K562 (cell line): Measurements from ENCODE around the gene P3H1. TPM values are rescaled to one million over a fixed set of nuclear protein-coding genes. Genes with fewer than 3 reads are reported as not detected.

Experiments
- ATAC-seq: fragments of 200-7000 bp; cut with Tn5 transposase; 3 replicates; pipeline ENCODE4 v1.9.1; 2020; ENCODE audit warnings: moderate library complexity
- BruUV-seq: library from RNA; stranded (reverse); fragments of 400-500 nt; replicated peaks from 2 replicates; lab custom pipeline; 2021; lab: Mats Ljungman, UMichigan
- CTCF ChIA-PET: fragments of 300-600 bp; formaldehyde crosslinking; extraction: SDS; loops from one replicate; lab custom pipeline; 2021; ENCODE audit warnings: low intra/inter-chr PET ratio; lab: Yijun Ruan, JAX
- POLR2A ChIA-PET: fragments of 300-600, 350-650 bp; sonication (Branson Sonifier 250); formaldehyde crosslinking; extraction: SDS; loops from one replicate; lab custom pipeline; 2021; ENCODE audit warnings: antibody characterized with exemption, inconsistent platforms; lab: Yijun Ruan, JAX
- DNase-seq, 4 experiments: peaks; one replicate each; pipeline versions ENCODE4 v3.0.0 to v3.0.0-alpha.2; 2011 to 2018; ENCODE audit warnings: low spot score in 3 of 4, mixed read lengths in 3 of 4; ENCODE audit errors: extremely low read depth in 1 of 4
- FAIRE-seq: peaks from 2 replicates; lab custom pipeline; 2011; peaks lifted over from hg19 to GRCh38; lab: Jason Lieb, UNC
- H2AFZ ChIP-seq: 2 replicates; pipeline ENCODE4 v1.6.0; 2011; ENCODE audit warnings: low read depth, low read length, control low read depth, inconsistent platforms
- H3K27ac ChIP-seq: fragments of 200-600 bp; 3 replicates; pipeline ENCODE4 v1.8.0; 2011; ENCODE audit warnings: low read depth, mild to moderate bottlenecking, control low read depth, inconsistent platforms, low read length, moderate library complexity, mixed read lengths; ENCODE audit errors: extremely low read depth
- H3K27me3 ChIP-seq, 2 experiments: fragments of 300-600 bp in 1 of 2; 2 replicates in 1 of 2; 3 replicates in 1 of 2; pipeline versions ENCODE4 v1.6.0 to v1.8.0; 2011; ENCODE audit warnings: inconsistent platforms in 2 of 2, low read length in 2 of 2, mild to moderate bottlenecking in 1 of 2, mixed read lengths in 1 of 2, moderate library complexity in 1 of 2; ENCODE audit not compliant: control insufficient read depth in 2 of 2, insufficient read depth in 2 of 2
- H3K36me3 ChIP-seq: fragments of 300-600 bp; 3 replicates; pipeline ENCODE4 v1.8.0; 2011; ENCODE audit warnings: mild to moderate bottlenecking, low read length, inconsistent platforms; ENCODE audit not compliant: control insufficient read depth, insufficient read depth
- H3K4me1 ChIP-seq, 2 experiments: fragments of 200-600 bp in 1 of 2; replicated peaks in 1 of 2; 2 replicates in 1 of 2; 3 replicates in 1 of 2; pipeline versions ENCODE4 v1.5.1 to v1.8.0; 2011; ENCODE audit warnings: inconsistent platforms in 2 of 2, low read length in 2 of 2, mild to moderate bottlenecking in 1 of 2, mixed read lengths in 1 of 2, moderate library complexity in 1 of 2; ENCODE audit not compliant: control insufficient read depth in 2 of 2, insufficient read depth in 2 of 2
- H3K4me2 ChIP-seq: 2 replicates; pipeline ENCODE4 v1.6.1; 2011; ENCODE audit warnings: low read length, control low read depth, inconsistent platforms, mixed read lengths; ENCODE audit not compliant: insufficient read depth
- H3K4me3 ChIP-seq: fragments of 200-600 bp; sonication (generic), shearing (Covaris generic); 2 replicates; pipeline ENCODE4 v1.5.1; 2016; ENCODE audit warnings: control low read depth, inconsistent platforms
- H3K79me2 ChIP-seq: fragments of 200-600 bp; 3 replicates; pipeline ENCODE4 v1.8.0; 2011; ENCODE audit warnings: low read length, inconsistent platforms; ENCODE audit not compliant: control insufficient read depth, insufficient read depth
- H3K9ac ChIP-seq, 2 experiments: 2 replicates each; pipeline versions ENCODE4 v1.6.0 to v1.6.1; 2011; ENCODE audit warnings: low read depth in 2 of 2, low read length in 2 of 2, control low read depth in 1 of 2, inconsistent platforms in 1 of 2, mild to moderate bottlenecking in 1 of 2, mixed read lengths in 1 of 2; ENCODE audit not compliant: insufficient read depth in 1 of 2
- H3K9me1 ChIP-seq: one replicate; pipeline ENCODE4 v1.6.0; 2011; ENCODE audit warnings: inconsistent platforms, mild to moderate bottlenecking, low read length, moderate library complexity; ENCODE audit not compliant: control insufficient read depth, insufficient read depth
- H3K9me3 ChIP-seq: replicated peaks from 2 replicates; pipeline ENCODE4 v1.5.1; 2011; ENCODE audit warnings: low read depth, low read length, inconsistent platforms; ENCODE audit not compliant: control insufficient read depth, insufficient read depth
- H4K20me1 ChIP-seq: replicated peaks from 2 replicates; pipeline ENCODE4 v1.6.1; 2011; ENCODE audit warnings: low read length, inconsistent platforms, mixed read lengths; ENCODE audit not compliant: control insufficient read depth, insufficient read depth
- ARID2 ChIP-seq: fragments of 450-650 bp; IDR thresholded peaks from 2 replicates; pipeline ENCODE4 v1.6.1; 2017; ENCODE audit warnings: antibody characterized with exemption, mild to moderate bottlenecking
- ARID3B ChIP-seq: fragments of 250-450 bp; sonication (Bioruptor Pico); IDR thresholded peaks from 2 replicates; pipeline ENCODE4 v1.4.0; 2020; ENCODE audit warnings: borderline replicate concordance
- BDP1 ChIP-seq: IDR thresholded peaks from 3 replicates; pipeline ENCODE4 v1.6.1; 2011; ENCODE audit not compliant: insufficient read length, insufficient read depth
- E2F3 ChIP-seq: fragments of 250-450 bp; sonication (Bioruptor Pico); IDR thresholded peaks from 2 replicates; pipeline ENCODE4 v1.4.0; 2020; ENCODE audit warnings: mild to moderate bottlenecking
- E2F8 ChIP-seq: fragments of 450-650 bp; IDR thresholded peaks from 2 replicates; pipeline ENCODE4 v1.7.1; 2018; ENCODE audit warnings: mild to moderate bottlenecking, low read depth; ENCODE audit not compliant: partially characterized antibody
- HDAC6 ChIP-seq: IDR thresholded peaks from 2 replicates; pipeline ENCODE4 v1.6.1; 2012; ENCODE audit warnings: low read depth, mild to moderate bottlenecking, control low read depth, inconsistent platforms, low read length, moderate library complexity
- KAT2B ChIP-seq: IDR thresholded peaks from one replicate; pipeline ENCODE4 v1.6.1; 2012; ENCODE audit warnings: low read depth, mild to moderate bottlenecking, control low read depth, inconsistent platforms, low read length, moderate library complexity
- NFE2 ChIP-seq: IDR thresholded peaks from 2 replicates; pipeline ENCODE4 v1.6.1; 2014; ENCODE audit warnings: antibody characterized with exemption, low read depth
- NFYB ChIP-seq: IDR thresholded peaks from 2 replicates; pipeline ENCODE4 v1.6.1; 2011; ENCODE audit warnings: mild to moderate bottlenecking, moderate library complexity; ENCODE audit not compliant: insufficient read length; ENCODE audit errors: extremely low read depth
- NRF1 ChIP-seq, 2 experiments: fragments of 450-650 bp; IDR thresholded peaks in 1 of 2; conservative IDR thresholded peaks in 1 of 2; 2 replicates each; pipeline ENCODE4 v1.6.1; 2014; ENCODE audit warnings: mild to moderate bottlenecking in 2 of 2
- SP2 ChIP-seq: IDR thresholded peaks from 2 replicates; pipeline ENCODE4 v1.6.1; 2011; ENCODE audit warnings: mild to moderate bottlenecking, low read depth, low read length, moderate library complexity; ENCODE audit not compliant: poor library complexity, severe bottlenecking; ENCODE audit errors: extremely low read depth
- TEAD2 ChIP-seq: fragments of 450-650 bp; IDR thresholded peaks from 2 replicates; pipeline ENCODE4 v1.6.1; 2016; ENCODE audit warnings: missing genetic modification characterization, control low read depth, missing compliant biosample characterization
- ZNF146 ChIP-seq: IDR thresholded peaks from one replicate; pipeline ENCODE4 v1.6.1; 2018; ENCODE audit warnings: missing compliant biosample characterization; ENCODE audit not compliant: unreplicated experiment
- ZSCAN32 ChIP-seq: fragments of 450-650 bp; formaldehyde crosslinking; IDR thresholded peaks from 2 replicates; pipeline ENCODE4 v1.4.0; 2020; ENCODE audit warnings: mild to moderate bottlenecking, moderate library complexity
- WGBS: fragments of 100-300 bp; shearing (Covaris generic); methylation state at CpG from one replicate; pipeline ENCODE4 v1.1.6; 2016; ENCODE audit warnings: low coverage, mixed read lengths; ENCODE audit not compliant: insufficient coverage; ENCODE audit errors: missing lambda C conversion rate; 5-methylcytosine and 5-hydroxymethylcytosine counted together
- in situ Hi-C: fragments of 300-500 bp; cut with MboI; formaldehyde crosslinking; loops from 4 replicates; pipeline ENCODE4 v1.15.0; 2018; ENCODE audit warnings: inconsistent platforms, mixed read lengths
- intact Hi-C: fragments of 100-400 bp; cut with micrococcal nuclease; formaldehyde crosslinking; loops from 2 replicates; pipeline ENCODE4 v1.14.2; 2022
- polyA plus RNA-seq, 8 experiments: library from polyadenylated mRNA; depleted of rRNA in 4 of 8; stranded (reverse) in 5 of 8; unstranded in 3 of 8; fragments of >200 nt; fragmentation: Nextera tagmentation in 2 of 8; fragmentation: Illumina TruSeq in 1 of 8; extraction: Ambion mirVana in 2 of 8; extraction: Trizol in 1 of 8; gene quantifications; 2 replicates each; pipeline versions ENCODE4 v1.2.1 to v1.2.3, GENCODE V29; 2011 to 2014; ENCODE audit warnings: inconsistent platforms in 1 of 8, missing spikeins in 1 of 8
- total RNA-seq, 7 experiments: library from RNA; depleted of rRNA in 6 of 7; stranded (reverse); fragments of >200 nt in 6 of 7; fragmentation: Illumina TruSeq in 2 of 7; extraction: Trizol in 2 of 7; gene quantifications; 2 replicates each; pipeline versions ENCODE4 v1.2.1 to v1.2.3, GENCODE V29; 2011 to 2021; ENCODE audit warnings: low replicate concordance in 1 of 7
- TF ChIP-seq, protein P1 (sequence below): sonication (generic); formaldehyde crosslinking; IDR thresholded peaks from 2 replicates; pipeline ENCODE4 v1.8.0; 2022; ENCODE audit warnings: mild to moderate bottlenecking, low read depth, missing genetic modification reagents
- TF ChIP-seq, protein P2 (sequence below), 2 experiments: fragments of 200-800 bp in 1 of 2; sonication (Bioruptor generic) in 1 of 2; sonication (generic) in 1 of 2; formaldehyde crosslinking in 1 of 2; IDR thresholded peaks in 1 of 2; conservative IDR thresholded peaks in 1 of 2; 2 replicates each; pipeline versions ENCODE4 v1.5.0 to v1.6.1; 2016 to 2020; ENCODE audit warnings: missing compliant biosample characterization in 1 of 2, missing genetic modification characterization in 1 of 2, missing genetic modification reagents in 1 of 2

The P3H1 gene
- total and polyA plus RNA-seq, 9 of the 15 experiments (the other 6 are each of a cell fraction or from before 2014, with no cell fraction given): 1.7 to 81.7 (median 45.7) TPM

DNA sequence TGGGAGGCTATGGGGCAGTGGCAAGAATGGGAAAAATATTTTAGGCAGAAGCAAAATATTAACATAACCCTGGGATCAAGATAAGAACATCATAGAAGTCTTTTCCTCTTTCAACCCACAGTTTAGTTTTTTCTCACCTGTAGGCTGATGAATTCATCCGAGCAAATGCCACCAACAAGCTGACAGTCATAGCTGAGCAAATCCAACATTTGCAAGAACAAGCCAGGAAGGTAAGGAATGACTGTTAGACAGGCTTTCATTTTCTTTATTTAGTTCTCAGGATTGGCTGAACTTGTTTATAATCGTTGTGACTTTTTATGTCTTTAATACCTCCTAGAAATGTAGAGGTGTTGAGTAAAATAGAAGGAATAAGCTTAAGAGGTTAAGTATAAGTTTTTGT lies 6.6 kb upstream of the P3H1 start:
- peaks cover 74% of the 10 kb centered on the region for H3K36me3 ChIP-seq
- POLR2A ChIA-PET: no interaction called here

More for the DNA sequence above, 6.6 kb upstream of the P3H1 start:
- no peaks in the 10 kb centered on the region; a peak in 2 of 5 replicates for H3K4me1 ChIP-seq
- H2AFZ ChIP-seq: no peak overlapping the region
- in situ Hi-C loops (no loop called here), intact Hi-C loops (no loop called here)
- CTCF ChIA-PET: interaction anchor here (0.7 kb wide), 1 partner anchor 21 kb away, joined by 4 read pairs; no protein-coding TSS in a partner anchor
- H3K9me1 ChIP-seq: no peaks in the 10 kb centered on the region
- FAIRE-seq (no peak), DNase-seq (no peak), ATAC-seq (no peak)
- WGBS: 47% methylated on average over 2 of the region's 2 CpGs
- no peaks in the 10 kb centered on the region for H3K27me3 ChIP-seq
- H3K27ac ChIP-seq: no peak overlapping the region
- no peaks in the 10 kb centered on the region for H4K20me1 ChIP-seq
- no peak overlapping the region for H3K9ac ChIP-seq
- H3K79me2 ChIP-seq: peaks cover 35% of the 10 kb centered on the region
- no peak for TF ChIP-seq TEAD2 (tag)
- TF ChIP-seq KAT2B: no peak
- TF ChIP-seq, protein P1, sequence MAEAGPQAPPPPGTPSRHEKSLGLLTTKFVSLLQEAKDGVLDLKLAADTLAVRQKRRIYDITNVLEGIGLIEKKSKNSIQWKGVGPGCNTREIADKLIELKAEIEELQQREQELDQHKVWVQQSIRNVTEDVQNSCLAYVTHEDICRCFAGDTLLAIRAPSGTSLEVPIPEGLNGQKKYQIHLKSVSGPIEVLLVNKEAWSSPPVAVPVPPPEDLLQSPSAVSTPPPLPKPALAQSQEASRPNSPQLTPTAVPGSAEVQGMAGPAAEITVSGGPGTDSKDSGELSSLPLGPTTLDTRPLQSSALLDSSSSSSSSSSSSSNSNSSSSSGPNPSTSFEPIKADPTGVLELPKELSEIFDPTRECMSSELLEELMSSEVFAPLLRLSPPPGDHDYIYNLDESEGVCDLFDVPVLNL (CRISPR knock-in tag): no peak
- no peak for TF ChIP-seq ARID3B
- TF ChIP-seq, protein P2, sequence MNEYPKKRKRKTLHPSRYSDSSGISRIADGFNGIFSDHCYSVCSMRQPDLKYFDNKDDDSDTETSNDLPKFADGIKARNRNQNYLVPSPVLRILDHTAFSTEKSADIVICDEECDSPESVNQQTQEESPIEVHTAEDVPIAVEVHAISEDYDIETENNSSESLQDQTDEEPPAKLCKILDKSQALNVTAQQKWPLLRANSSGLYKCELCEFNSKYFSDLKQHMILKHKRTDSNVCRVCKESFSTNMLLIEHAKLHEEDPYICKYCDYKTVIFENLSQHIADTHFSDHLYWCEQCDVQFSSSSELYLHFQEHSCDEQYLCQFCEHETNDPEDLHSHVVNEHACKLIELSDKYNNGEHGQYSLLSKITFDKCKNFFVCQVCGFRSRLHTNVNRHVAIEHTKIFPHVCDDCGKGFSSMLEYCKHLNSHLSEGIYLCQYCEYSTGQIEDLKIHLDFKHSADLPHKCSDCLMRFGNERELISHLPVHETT (CRISPR knock-in tag; conservative IDR thresholded peaks at IDR 0.05 in 1 of 2, IDR thresholded peaks at IDR 0.05 in 1 of 2): no peak
- TF ChIP-seq ZSCAN32: no peak
- TF ChIP-seq E2F8: no peak
- no peak for TF ChIP-seq ARID2
- no peak for TF ChIP-seq NFYB
- TF ChIP-seq SP2: no peak
- no peak for TF ChIP-seq ZNF146 (CRISPR knock-in tag)
- no peak for TF ChIP-seq HDAC6
- TF ChIP-seq BDP1: no peak
- TF ChIP-seq E2F3 (CRISPR knock-in tag): no peak
- no peak for TF ChIP-seq NRF1 (conservative IDR thresholded peaks at IDR 0.05 in 1 of 2, IDR thresholded peaks at IDR 0.05 in 1 of 2)
- no peak for TF ChIP-seq NFE2
- no peaks in the 10 kb centered on the region for H3K9me3 ChIP-seq
- no TSS peak for BruUV-seq
- H3K4me3 ChIP-seq: no peak overlapping the region
- H3K4me2 ChIP-seq: no peak overlapping the region
